ENCODE results near the gene DSC1. TPM values are rescaled to one million over a fixed set of nuclear protein-coding genes. Genes with fewer than 3 reads are reported as not detected.

The DSC1 gene
- total and polyA plus RNA-seq, 10 of the 15 experiments (the other 5 are each of a cell fraction or from before 2014, with no cell fraction given), result 0.24 to 0.84 (median 0.44) TPM; not detected in 1

- ChIA-PET RAD21 (ENCODE audit: unreplicated experiment) (no interaction called here), CTCF (no interaction called here), SMC1A (ENCODE audit: uncharacterized antibody, unreplicated experiment) (no interaction called here), POLR2A (no interaction called here)
- 28% methylated on average over 2 of the region's 2 CpGs for WGBS (ENCODE audit: insufficient coverage, insufficient replicate concordance, low lambda C conversion rate, missing lambda C conversion rate)
- no peaks in the 10 kb centered on the region for H3K9me3 ChIP-seq (replicated peaks; ENCODE audit: control insufficient read depth, insufficient read depth, low read length)
- H3K27ac ChIP-seq (ENCODE audit: control insufficient read depth, insufficient read depth), result no peak overlapping the region
- DNase-seq (ENCODE audit: low read depth, low spot score) (no peak), ATAC-seq (no peak), FAIRE-seq (no peak)
- no peak overlapping the region for H3K9ac ChIP-seq (ENCODE audit: control insufficient read depth, insufficient read depth, low read length)
- in situ Hi-C loops (cut with MboI), result no loop called here
- no peaks in the 10 kb centered on the region for H4K20me1 ChIP-seq (ENCODE audit: control insufficient read depth, insufficient read depth)
- H2AFZ ChIP-seq (ENCODE audit: control insufficient read depth, low read depth, low read length), result no peak overlapping the region
- H3K4me3 ChIP-seq, result no peak overlapping the region
- H3K36me3 ChIP-seq (ENCODE audit: control insufficient read depth in 2 of 2, insufficient read depth in 2 of 2, low read length in 1 of 2), result no peaks in the 10 kb centered on the region
- intact Hi-C loops (cut with micrococcal nuclease; ENCODE audit: unreplicated experiment), result loop anchor here (10.0 kb wide), 1 partner anchor 291 kb away; no protein-coding TSS in a partner anchor
- H3K4me1 ChIP-seq (ENCODE audit: control insufficient read depth, insufficient read depth, low read length), result no peaks in the 10 kb centered on the region
- H3K27me3 ChIP-seq (replicated peaks in 1 of 2; ENCODE audit: control insufficient read depth in 2 of 2, insufficient read depth in 2 of 2, low read length in 1 of 2), result no peaks in the 10 kb centered on the region
- TF ChIP-seq ATF2 (IDR thresholded peaks at IDR 0.05; ENCODE audit: low read length) (no peak), SMAD1 (IDR thresholded peaks at IDR 0.05; ENCODE audit: low read depth, partially characterized antibody) (no peak), KDM1A (IDR thresholded peaks at IDR 0.05; ENCODE audit: borderline replicate concordance) (no peak), ZBTB11 (CRISPR knock-in tag; IDR thresholded peaks at IDR 0.05) (no peak), ASH2L (IDR thresholded peaks at IDR 0.05; ENCODE audit: borderline replicate concordance, low read depth) (no peak), RBBP5 (conservative IDR thresholded peaks at IDR 0.05) (no peak), IKZF1 (conservative IDR thresholded peaks at IDR 0.05) (no peak)
- BruUV-seq (replicated peaks), result no TSS peak
- no peaks in the 10 kb centered on the region for H3K79me2 ChIP-seq (ENCODE audit: control insufficient read depth, insufficient read depth, low read length)
- no peak overlapping the region for H3K4me2 ChIP-seq (ENCODE audit: control insufficient read depth, insufficient read depth)
These were observed 68.8 kb downstream of the DSC1 start for GRCh38 chr18:31093880-31094279.
